HG02571 (cell line): ENCODE results near the gene DCTN2.

Experiments used
- ATAC-seq: cut with Tn5 transposase; IDR thresholded peaks from one replicate; pipeline ENCODE4 v1.9.1; 2021; ENCODE audit warnings: mild to moderate bottlenecking, moderate library complexity; ENCODE audit not compliant: unreplicated experiment

Gene DCTN2

GRCh38 chr12:57550641-57551549 is 3.9 kb upstream of the DCTN2 start:
- no peak for ATAC-seq

- ATAC-seq = no peak
Observed at GRCh38 chr12:57549909-57550640, 3.1 kb upstream of the DCTN2 start, which contains the start of gene KIF5A. KIF5A (plus strand) TSS chr12:57550044; CDS start chr12:57550272, 228 bp downstream.

GRCh38 chr12:57549203-57549908 is 2.4 kb upstream of the DCTN2 start:
- no peak for ATAC-seq

GRCh38 chr12:57548488-57548887 is 1.5 kb upstream of the DCTN2 start:
- ATAC-seq = no peak

DNA sequence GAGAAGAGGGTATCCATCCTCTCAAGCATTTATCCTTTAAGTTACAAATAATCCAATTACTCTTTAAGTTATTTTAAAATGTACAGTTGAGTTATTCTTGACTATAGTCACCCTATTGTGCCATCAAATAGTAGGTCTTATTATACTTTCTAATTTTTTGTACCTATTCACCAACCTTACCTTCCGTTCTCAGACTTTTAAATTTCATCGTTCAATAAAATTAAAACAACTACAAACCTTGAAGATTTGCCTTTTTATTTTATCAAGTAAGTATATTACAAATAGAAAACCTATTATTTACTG is 972 bp upstream of the DCTN2 start:
- no peak for ATAC-seq

DNA sequence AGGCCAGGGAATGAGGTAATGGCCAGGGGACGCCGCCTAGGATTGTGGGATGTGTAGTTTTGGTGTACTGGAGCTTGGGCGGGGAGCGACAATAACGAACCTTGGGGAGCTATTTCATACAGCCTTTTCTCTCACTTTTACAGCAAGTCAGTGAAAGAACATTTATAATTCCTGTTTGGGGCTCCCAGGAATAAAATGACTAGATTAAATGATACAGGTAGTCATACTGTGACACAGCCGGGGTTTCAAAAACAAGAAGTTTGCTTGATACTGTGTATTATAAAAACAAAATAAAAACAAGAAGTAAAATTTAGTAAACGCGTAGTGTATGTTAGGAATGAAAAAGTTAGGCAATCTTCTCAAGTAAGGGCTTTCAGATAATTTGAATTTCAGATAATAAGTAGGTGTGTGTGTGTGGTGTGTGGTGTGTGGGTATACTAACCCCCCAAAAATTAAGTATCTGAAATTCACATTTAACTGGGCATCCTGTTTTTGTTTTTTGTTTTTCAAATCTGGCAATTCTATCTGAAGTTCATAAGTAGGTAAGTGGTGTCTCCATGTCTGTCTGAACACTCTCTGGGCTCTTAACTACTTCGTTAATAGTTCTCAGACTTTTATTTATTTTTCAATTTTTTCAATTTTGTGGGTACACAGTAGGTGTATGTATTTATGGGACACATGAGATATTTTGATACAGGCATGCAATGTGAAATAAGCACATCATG is 458 bp upstream of the DCTN2 start:
- no peak for ATAC-seq

DNA sequence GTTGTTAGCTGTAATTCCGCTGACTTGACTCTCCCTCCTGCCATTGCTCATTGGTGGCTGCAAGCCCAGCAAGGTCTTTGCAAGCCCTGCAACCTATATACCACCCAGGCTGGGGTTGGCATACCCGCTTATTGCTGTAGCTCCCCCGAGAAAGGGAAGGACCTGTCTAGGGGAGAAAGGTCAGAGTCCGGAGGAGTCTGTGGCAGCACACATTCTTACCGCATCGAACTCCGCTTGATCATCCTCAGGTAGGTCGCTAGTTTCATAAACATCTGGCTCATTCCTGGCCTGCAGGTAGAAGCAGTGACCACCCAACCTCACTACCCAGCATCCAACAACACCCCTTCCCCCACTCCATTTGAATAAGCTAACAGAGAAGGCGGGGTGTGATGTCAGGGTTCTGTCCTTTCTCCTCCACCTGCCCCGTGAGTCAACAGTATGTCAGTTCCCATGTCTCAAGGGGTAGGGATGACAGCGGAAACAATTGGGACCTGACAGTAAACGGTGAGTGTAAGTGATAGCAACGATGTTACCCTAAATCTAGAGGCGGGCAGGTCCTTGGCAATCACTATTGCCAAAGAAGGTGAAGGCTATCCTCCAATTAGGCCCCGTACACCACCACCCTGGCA is 1.1 kb downstream of the DCTN2 start:
- ATAC-seq = no peak

GRCh38 chr12:57543581-57543980 is 3.4 kb downstream of the DCTN2 start:
- no peak for ATAC-seq

DNA sequence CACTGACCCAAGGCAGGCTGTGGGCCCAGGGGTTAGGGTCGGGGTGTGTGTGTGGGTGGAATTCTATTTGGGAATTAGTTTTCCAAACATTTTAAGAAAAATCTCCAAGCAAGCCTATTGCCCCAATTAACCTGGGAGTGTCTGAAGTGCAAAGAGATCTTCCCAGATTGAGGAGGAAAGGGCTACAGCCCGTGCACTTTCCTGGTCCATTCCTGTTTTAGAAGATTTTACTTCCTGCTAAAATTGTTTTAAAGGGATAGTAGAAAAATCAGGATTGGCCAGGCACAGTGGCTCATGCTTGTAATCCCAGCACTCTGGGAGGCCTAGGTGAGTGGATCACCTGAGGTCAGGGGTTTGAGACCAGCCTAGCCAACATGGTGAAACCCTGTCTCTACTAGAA is 5.3 kb downstream of the DCTN2 start:
- ATAC-seq = no peak

DNA sequence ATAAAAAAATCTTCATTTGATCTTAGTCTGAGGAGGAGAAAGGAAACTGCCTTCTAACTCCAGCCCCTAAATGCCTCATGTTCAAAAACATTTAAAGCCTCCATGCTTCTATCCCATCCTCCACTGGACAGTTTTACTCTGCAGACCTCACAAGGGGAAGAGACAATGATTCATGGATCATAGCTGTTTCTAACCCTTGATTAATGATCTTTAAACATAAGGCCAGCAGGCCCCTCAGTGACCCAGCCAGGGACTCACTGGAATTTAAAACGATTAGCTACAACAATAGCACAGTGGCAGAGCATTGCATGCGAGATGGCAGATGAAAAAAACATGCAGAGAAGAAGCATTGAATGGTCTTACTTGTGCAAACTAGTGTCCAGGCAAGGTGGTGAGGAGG is 6.0 kb downstream of the DCTN2 start:
- no peak for ATAC-seq

- no peak for ATAC-seq
Observed at GRCh38 chr12:57539134-57539768, 7.7 kb downstream of the DCTN2 start.

- no peak for ATAC-seq
Observed at GRCh38 chr12:57536597-57536942, 10.4 kb downstream of the DCTN2 start.

- no peak for ATAC-seq
Observed at GRCh38 chr12:57535764-57536596, 11.0 kb downstream of the DCTN2 start.

DNA sequence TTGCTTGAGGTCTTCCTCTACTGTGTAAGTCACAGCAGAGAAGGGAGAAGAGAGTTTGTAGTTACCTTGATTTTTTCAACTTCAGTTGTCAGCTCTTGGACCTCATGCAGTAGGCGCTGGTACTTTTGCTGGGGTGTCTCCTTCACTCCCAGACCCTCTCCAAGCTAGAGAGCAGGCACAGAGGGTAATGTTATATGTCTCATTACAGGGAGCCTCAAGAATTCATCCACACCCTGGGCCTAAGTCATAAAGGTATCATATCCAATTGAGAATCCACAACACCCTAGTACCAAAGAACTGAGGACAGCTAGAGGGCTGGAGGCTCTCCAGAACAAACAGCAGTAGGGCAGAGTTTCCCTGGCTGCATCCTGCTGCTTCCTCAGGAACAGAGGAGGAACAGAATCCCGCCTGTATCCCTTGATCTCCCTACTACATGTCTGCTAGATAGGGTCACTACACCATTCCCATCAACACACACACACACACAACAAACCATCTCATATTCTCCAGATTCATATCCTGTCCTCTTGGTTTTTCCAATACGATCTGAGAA is 11.9 kb downstream of the DCTN2 start:
- no peak for ATAC-seq

DNA sequence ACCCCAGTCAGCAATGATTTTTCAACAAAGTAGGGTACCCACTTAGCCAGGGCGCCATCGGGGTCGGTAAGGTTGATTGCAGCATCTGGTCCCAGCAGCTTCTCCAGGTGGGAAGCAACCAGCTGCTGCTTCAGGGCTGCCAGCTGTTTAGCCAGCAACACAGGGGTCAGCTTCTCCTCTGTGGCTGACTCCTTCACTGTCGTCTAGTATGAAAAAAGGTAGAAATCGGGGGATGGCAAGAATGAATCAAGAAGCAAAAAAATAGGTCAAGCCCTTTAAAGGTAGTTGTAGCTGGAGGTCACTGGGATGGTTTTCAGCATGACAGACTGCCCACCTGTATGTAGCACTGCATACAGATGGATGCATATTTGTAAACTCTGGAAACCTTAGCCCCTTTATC is 12.7 kb downstream of the DCTN2 start:
- no peak for ATAC-seq

DNA sequence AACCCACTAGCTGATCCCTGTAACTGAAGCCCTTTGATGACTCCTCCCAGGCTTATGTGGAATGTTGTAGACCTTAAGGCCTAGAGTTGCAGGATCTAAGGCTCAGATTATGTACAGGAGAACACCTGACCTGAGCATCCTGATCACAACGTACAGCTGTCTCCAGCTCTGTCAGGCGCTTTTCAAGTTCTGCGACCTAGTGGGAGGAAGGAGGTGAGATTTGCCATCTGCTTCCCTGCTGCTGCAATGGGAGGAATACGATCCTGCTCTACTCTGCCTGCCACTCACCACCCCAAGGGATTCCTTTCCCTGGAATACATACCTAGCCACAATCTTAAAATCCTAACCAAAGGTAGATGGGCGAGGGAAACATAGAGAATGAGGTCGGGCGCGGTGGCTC is 13.9 kb downstream of the DCTN2 start:
- ATAC-seq = no peak

- no peak for ATAC-seq
Observed at GRCh38 chr12:57531836-57532235, 15.2 kb downstream of the DCTN2 start.

- no peak for ATAC-seq
Observed at GRCh38 chr12:57530396-57531142, 16.4 kb downstream of the DCTN2 start.
